Purkinje cell (primary cell): ENCODE measurements around the gene TRPV3. TPM values are rescaled to one million over a fixed set of nuclear protein-coding genes. Genes with fewer than 3 reads are reported as not detected.

Experiments used
- polyA plus RNA-seq: library from polyadenylated mRNA; unstranded; fragments of >200 nt; fragmentation: Nextera tagmentation; gene quantifications from 2 replicates; pipeline ENCODE4 v1.2.1, GENCODE V29; 2014

Gene TRPV3
- polyA plus RNA-seq: 0.07 and 0.59 TPM in 2 replicates

GRCh38 chr17:3557768-3558583 is at the start of gene TRPV3:
TRPV3 (minus strand) TSS chr17:3557812; CDS start chr17:3554850, 2,962 bp downstream.

GRCh38 chr17:3475812-3476610 is 81.6 kb downstream of the TRPV3 start, which contains the start of gene ASPA:
ASPA (plus strand) TSS chr17:3475997; CDS start chr17:3476160, 163 bp downstream.

DNA sequence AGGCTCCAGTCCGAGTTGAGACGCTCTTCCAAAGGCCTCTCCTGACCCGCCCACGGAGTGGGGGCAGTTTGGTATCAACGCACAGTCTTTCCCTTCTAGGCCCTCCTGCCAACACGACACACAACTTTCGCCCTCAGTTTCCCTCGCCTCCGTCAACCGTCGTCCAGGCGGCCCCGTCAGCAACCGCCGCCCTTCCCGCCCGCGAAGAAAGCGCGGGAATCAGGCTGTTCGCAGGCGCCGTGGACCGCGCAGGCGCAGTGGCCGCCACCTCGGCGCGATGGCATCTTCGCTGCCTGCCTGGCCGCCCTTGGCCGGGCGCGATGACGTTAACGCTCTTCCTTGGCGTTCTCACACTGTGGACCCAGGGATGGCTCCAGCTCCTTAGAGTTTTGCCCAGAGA is 86.0 kb downstream of the TRPV3 start, which contains the start of gene SPATA22:
SPATA22 (minus strand) TSS at position 221 of the 400 bp plus-strand sequence. CDS start 2,494 bp downstream, outside the sequence.

Other genes starting within 250 kb of the TRPV3 start
- gene OR3A2, start 171.5 kb downstream of the TRPV3 start, polyA plus RNA-seq: 1.8 and 3.4 TPM in 2 replicates
- gene OR1E1, start 159.4 kb downstream of the TRPV3 start, polyA plus RNA-seq: not detected in 2 replicates
- gene OR3A3, start 146.4 kb downstream of the TRPV3 start, polyA plus RNA-seq: not detected in 2 replicates
- not detected in 2 replicates for gene OR1E2, start 124.0 kb downstream of the TRPV3 start, polyA plus RNA-seq
- gene SPATA22, start 86.0 kb downstream of the TRPV3 start, polyA plus RNA-seq: not detected in 2 replicates
- gene ASPA, start 81.8 kb downstream of the TRPV3 start, polyA plus RNA-seq: 4.4 and 9.6 TPM in 2 replicates
- 0.39 and 0.71 TPM in 2 replicates for gene TRPV1, start 51.6 kb upstream of the TRPV3 start, polyA plus RNA-seq
- gene SHPK, start 78.4 kb upstream of the TRPV3 start, polyA plus RNA-seq: 0.98 and 1.1 TPM in 2 replicates
- 3.0 TPM in 1 of 2 replicates, not detected in the other for gene CTNS, start 78.9 kb upstream of the TRPV3 start, polyA plus RNA-seq
- gene TAX1BP3, start 110.8 kb upstream of the TRPV3 start, polyA plus RNA-seq: 1.3 and 6.0 TPM in 2 replicates
- 34.0 and 53.0 TPM in 2 replicates for gene EMC6, start 111.0 kb upstream of the TRPV3 start, polyA plus RNA-seq
- gene P2RX5, start 138.3 kb upstream of the TRPV3 start, polyA plus RNA-seq: 36.8 and 43.3 TPM in 2 replicates
- not detected in 2 replicates for gene HASPIN, start 166.1 kb upstream of the TRPV3 start, polyA plus RNA-seq
- gene ITGAE, start 243.4 kb upstream of the TRPV3 start, polyA plus RNA-seq: 315 and 374 TPM in 2 replicates